Astrocyte (in vitro differentiated cells and primary cell): ENCODE results near the gene GPRC5A. TPM values are rescaled to one million over a fixed set of nuclear protein-coding genes. Genes with fewer than 3 reads are reported as not detected.

ENCODE experiments used
- DNase-seq: peaks from one replicate; pipeline ENCODE4 v3.0.0-alpha.2; 2010; ENCODE audit warnings: low read depth
- FAIRE-seq: peaks from 2 replicates; lab custom pipeline; 2011; peaks lifted over from hg19 to GRCh38; lab: Jason Lieb, UNC
- H2AFZ ChIP-seq: 2 replicates; pipeline ENCODE4 v1.6.0; 2012; ENCODE audit warnings: low read depth, low read length, inconsistent platforms
- H3K27ac ChIP-seq: 2 replicates; pipeline ENCODE4 v1.5.1; 2011; ENCODE audit warnings: low read depth, low read length, inconsistent platforms
- H3K27me3 ChIP-seq: 2 replicates; pipeline ENCODE4 v1.6.0; 2011; ENCODE audit warnings: low read length, inconsistent platforms; ENCODE audit not compliant: insufficient read depth
- H3K36me3 ChIP-seq: 2 replicates; pipeline ENCODE4 v1.5.1; 2011; ENCODE audit warnings: low read length, inconsistent platforms; ENCODE audit not compliant: insufficient read depth
- H3K4me1 ChIP-seq: 2 replicates; pipeline ENCODE4 v1.5.1; 2011; ENCODE audit warnings: low read length, inconsistent platforms; ENCODE audit not compliant: insufficient read depth
- H3K4me2 ChIP-seq: 2 replicates; pipeline ENCODE4 v1.6.0; 2012; ENCODE audit warnings: low read length, inconsistent platforms
- H3K4me3 ChIP-seq: 2 replicates; pipeline ENCODE4 v1.5.1; 2011; ENCODE audit warnings: low read depth, mild to moderate bottlenecking, low read length, inconsistent platforms; ENCODE audit not compliant: insufficient read depth
- H3K79me2 ChIP-seq: 2 replicates; pipeline ENCODE4 v1.6.0; 2012; ENCODE audit warnings: mild to moderate bottlenecking, low read length, inconsistent platforms; ENCODE audit not compliant: insufficient read depth
- H3K9ac ChIP-seq: 2 replicates; pipeline ENCODE4 v1.6.0; 2012; ENCODE audit warnings: mild to moderate bottlenecking, low read length, inconsistent platforms
- H3K9me3 ChIP-seq: 2 replicates; pipeline ENCODE4 v1.5.1; 2012; ENCODE audit warnings: low read depth, mild to moderate bottlenecking, low read length, inconsistent platforms; ENCODE audit not compliant: insufficient read depth
- H4K20me1 ChIP-seq: 2 replicates; pipeline ENCODE4 v1.6.0; 2012; ENCODE audit warnings: low read length, inconsistent platforms; ENCODE audit not compliant: insufficient read depth
- H3K27ac Mint-ChIP-seq: one replicate; pipeline ENCODE4 v1.8.0; 2021; ENCODE audit warnings: mild to moderate bottlenecking, mixed read lengths; ENCODE audit not compliant: unreplicated experiment
- H3K27me3 Mint-ChIP-seq: one replicate; pipeline ENCODE4 v1.8.0; 2021; ENCODE audit warnings: low read depth, mixed read lengths; ENCODE audit not compliant: unreplicated experiment
- H3K36me3 Mint-ChIP-seq: one replicate; pipeline ENCODE4 v1.8.0; 2021; ENCODE audit warnings: low read depth, mixed read lengths; ENCODE audit not compliant: unreplicated experiment
- H3K4me1 Mint-ChIP-seq: one replicate; pipeline ENCODE4 v1.8.0; 2021; ENCODE audit warnings: low read depth, mixed read lengths; ENCODE audit not compliant: unreplicated experiment
- H3K4me3 Mint-ChIP-seq: one replicate; pipeline ENCODE4 v1.8.0; 2021; ENCODE audit warnings: mild to moderate bottlenecking, moderate library complexity, mixed read lengths; ENCODE audit not compliant: unreplicated experiment
- H3K9me3 Mint-ChIP-seq: one replicate; pipeline ENCODE4 v1.8.0; 2021; ENCODE audit warnings: mild to moderate bottlenecking, mixed read lengths; ENCODE audit not compliant: unreplicated experiment
- EZH2 ChIP-seq: IDR thresholded peaks from 2 replicates; pipeline ENCODE4 v1.6.1; 2012; ENCODE audit warnings: mild to moderate bottlenecking, low read length, inconsistent platforms; ENCODE audit not compliant: insufficient read depth
- total RNA-seq: library from RNA; stranded (reverse); gene quantifications from 2 replicates; pipeline ENCODE4 v1.2.1, GENCODE V29; 2021
- TF ChIP-seq, protein P1 (sequence below): IDR thresholded peaks from 2 replicates; pipeline ENCODE4 v1.5.1; 2011; ENCODE audit warnings: low read depth, mild to moderate bottlenecking, inconsistent platforms, low read length, moderate library complexity; ENCODE audit not compliant: insufficient read depth

GPRC5A gene
- total RNA-seq, 1 donor from 2014 or later, result 12.5 TPM

GRCh38 chr12:12903642-12904609, 12.6 kb downstream of the GPRC5A start:
- Histone ChIP-seq H3K27me3 (no peaks in the 10 kb centered on the region), H2AFZ (no peak overlapping the region), H3K4me2 (no peak overlapping the region), H3K79me2 (no peaks in the 10 kb centered on the region), H3K4me3 (no peak overlapping the region), H4K20me1 (no peaks in the 10 kb centered on the region), H3K27ac (no peak overlapping the region), H3K9ac (no peak overlapping the region), H3K9me3 (no peaks in the 10 kb centered on the region), H3K36me3 (no peaks in the 10 kb centered on the region), H3K4me1 (peaks cover 30% of the 10 kb centered on the region)
- no peak overlapping the region for H3K4me3 Mint-ChIP-seq
- H3K36me3 Mint-ChIP-seq, result peaks cover 2% of the 10 kb centered on the region
- TF ChIP-seq, protein P1, sequence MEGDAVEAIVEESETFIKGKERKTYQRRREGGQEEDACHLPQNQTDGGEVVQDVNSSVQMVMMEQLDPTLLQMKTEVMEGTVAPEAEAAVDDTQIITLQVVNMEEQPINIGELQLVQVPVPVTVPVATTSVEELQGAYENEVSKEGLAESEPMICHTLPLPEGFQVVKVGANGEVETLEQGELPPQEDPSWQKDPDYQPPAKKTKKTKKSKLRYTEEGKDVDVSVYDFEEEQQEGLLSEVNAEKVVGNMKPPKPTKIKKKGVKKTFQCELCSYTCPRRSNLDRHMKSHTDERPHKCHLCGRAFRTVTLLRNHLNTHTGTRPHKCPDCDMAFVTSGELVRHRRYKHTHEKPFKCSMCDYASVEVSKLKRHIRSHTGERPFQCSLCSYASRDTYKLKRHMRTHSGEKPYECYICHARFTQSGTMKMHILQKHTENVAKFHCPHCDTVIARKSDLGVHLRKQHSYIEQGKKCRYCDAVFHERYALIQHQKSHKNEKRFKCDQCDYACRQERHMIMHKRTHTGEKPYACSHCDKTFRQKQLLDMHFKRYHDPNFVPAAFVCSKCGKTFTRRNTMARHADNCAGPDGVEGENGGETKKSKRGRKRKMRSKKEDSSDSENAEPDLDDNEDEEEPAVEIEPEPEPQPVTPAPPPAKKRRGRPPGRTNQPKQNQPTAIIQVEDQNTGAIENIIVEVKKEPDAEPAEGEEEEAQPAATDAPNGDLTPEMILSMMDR, result no peak
- no peak for TF ChIP-seq EZH2
- FAIRE-seq (no peak), DNase-seq (no peak)
- peaks cover 28% of the 10 kb centered on the region for H3K4me1 Mint-ChIP-seq
- no peak overlapping the region for H3K27ac Mint-ChIP-seq
- no peaks in the 10 kb centered on the region for H3K27me3 Mint-ChIP-seq
- no peaks in the 10 kb centered on the region for H3K9me3 Mint-ChIP-seq

- H3K9ac ChIP-seq, result no peak overlapping the region
- Mint-ChIP-seq H3K4me1 (peaks cover 6% of the 10 kb centered on the region), H3K4me3 (no peak overlapping the region), H3K36me3 (no peaks in the 10 kb centered on the region), H3K9me3 (no peaks in the 10 kb centered on the region), H3K27ac (no peak overlapping the region), H3K27me3 (no peaks in the 10 kb centered on the region)
- H3K27me3 ChIP-seq, result no peaks in the 10 kb centered on the region
- H3K9me3 ChIP-seq, result no peaks in the 10 kb centered on the region
- H3K4me2 ChIP-seq, result no peak overlapping the region
- H3K27ac ChIP-seq, result no peak overlapping the region
- FAIRE-seq, result no peak
- H3K4me3 ChIP-seq, result no peak overlapping the region
- DNase-seq, result no peak
- H3K4me1 ChIP-seq, result peaks cover 4% of the 10 kb centered on the region
- no peaks in the 10 kb centered on the region for H4K20me1 ChIP-seq
- TF ChIP-seq, protein P1, result no peak
- no peak for TF ChIP-seq EZH2
- no peak overlapping the region for H2AFZ ChIP-seq
- H3K36me3 ChIP-seq, result no peaks in the 10 kb centered on the region
- H3K79me2 ChIP-seq, result no peaks in the 10 kb centered on the region
Measured at GRCh38 chr12:12907552-12907951, 16.2 kb downstream of the GPRC5A start.

- Histone ChIP-seq H4K20me1 (no peaks in the 10 kb centered on the region), H3K9me3 (no peaks in the 10 kb centered on the region), H3K4me3 (no peak overlapping the region), H3K27me3 (no peaks in the 10 kb centered on the region), H3K4me1 (peaks cover 4% of the 10 kb centered on the region), H3K27ac (no peak overlapping the region), H2AFZ (no peak overlapping the region), H3K36me3 (no peaks in the 10 kb centered on the region), H3K4me2 (no peak overlapping the region), H3K79me2 (no peaks in the 10 kb centered on the region), H3K9ac (no peak overlapping the region)
- Mint-ChIP-seq H3K36me3 (peaks cover 2% of the 10 kb centered on the region), H3K4me3 (no peak overlapping the region), H3K27me3 (peaks cover 2% of the 10 kb centered on the region), H3K9me3 (no peaks in the 10 kb centered on the region), H3K27ac (no peak overlapping the region), H3K4me1 (peaks cover 6% of the 10 kb centered on the region)
- DNase-seq (no peak), FAIRE-seq (no peak)
- TF ChIP-seq, protein P1, result no peak
- no peak for TF ChIP-seq EZH2
Measured at GRCh38 chr12:12908252-12908651, 16.9 kb downstream of the GPRC5A start.
